ENCODE results near the gene ANP32A.

ANP32A gene

GRCh38 chr15:68797599-68798345 lies 22.9 kb downstream of the ANP32A start:
- DNase-seq (ENCODE audit: low read depth), result no peak

GRCh38 chr15:68797191-68797590 lies 23.5 kb downstream of the ANP32A start:
- no peak for DNase-seq (ENCODE audit: low read depth)

GRCh38 chr15:68796576-68796975 lies 24.1 kb downstream of the ANP32A start:
- DNase-seq (ENCODE audit: low read depth), result no peak

DNA sequence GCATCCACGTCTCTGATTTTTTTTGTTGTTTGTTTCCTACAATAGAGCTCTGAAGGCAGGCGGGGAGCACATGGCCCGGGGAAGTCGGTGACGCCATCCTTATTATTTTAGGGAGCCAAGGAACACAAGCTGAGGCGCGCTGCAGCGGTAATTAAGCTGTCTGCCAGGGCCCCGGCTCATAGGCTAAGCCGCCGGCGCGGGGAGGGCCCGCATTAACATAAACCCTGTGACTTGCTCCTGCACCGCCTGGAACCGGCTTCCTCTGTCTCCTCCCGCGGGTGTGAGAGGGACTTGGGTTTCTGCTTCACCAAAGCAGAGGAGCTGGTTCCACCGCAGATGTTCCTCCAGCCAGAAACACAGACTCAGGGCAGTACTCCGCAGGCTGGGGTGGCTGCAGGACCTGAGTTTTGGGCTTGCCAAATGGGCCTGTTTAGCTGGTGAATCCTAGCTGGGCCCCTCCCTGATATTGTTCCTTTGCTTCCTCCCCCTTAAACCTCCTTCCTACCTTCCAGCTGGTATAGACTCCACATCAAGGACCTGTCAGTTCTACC lies 25.3 kb downstream of the ANP32A start:
- peak; percentile 30 for DNase-seq (ENCODE audit: low read depth)

DNA sequence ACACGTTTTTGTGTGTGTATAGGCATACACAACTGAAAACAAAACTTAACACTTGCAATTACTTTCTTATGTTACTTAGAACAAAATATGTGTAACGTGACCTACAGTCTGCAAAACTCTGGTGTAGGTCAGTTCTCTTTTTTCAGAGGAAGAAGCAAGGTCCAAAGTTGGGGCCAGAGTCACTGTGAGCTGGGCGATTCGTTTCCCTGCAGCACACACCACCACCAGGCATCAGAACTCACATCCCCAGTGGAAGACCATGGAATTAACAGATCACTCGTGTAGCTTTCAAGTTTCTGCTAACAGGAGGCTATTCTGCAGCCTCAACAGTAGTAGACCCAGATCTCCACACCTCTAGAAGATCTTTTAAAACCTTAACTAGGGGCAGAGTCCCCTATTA lies 25.8 kb downstream of the ANP32A start:
- DNase-seq (ENCODE audit: low read depth), result no peak

- DNase-seq (ENCODE audit: low read depth), result no peak
These were observed 26.4 kb downstream of the ANP32A start for GRCh38 chr15:68794307-68794706.

DNA sequence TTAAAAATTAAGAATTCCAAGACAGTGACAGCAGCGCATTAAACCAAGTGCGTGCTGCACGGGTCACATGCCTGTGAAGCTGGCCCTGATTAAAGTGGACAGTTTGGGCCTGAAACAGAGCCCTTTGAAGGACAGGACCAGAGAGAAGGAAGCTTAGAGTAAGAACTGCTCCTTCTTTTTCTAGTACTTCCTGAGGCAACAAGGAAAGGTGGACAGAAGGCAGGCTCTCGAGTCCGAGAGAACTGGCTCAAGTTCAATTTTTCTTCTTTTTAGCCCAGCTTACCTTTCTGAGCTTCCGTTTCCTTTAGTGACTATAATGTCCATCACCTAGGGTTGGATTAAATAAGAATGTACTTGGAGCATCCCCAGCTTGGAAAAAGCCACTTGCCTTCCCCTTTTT lies 26.9 kb downstream of the ANP32A start:
- no peak for DNase-seq (ENCODE audit: low read depth)

DNA sequence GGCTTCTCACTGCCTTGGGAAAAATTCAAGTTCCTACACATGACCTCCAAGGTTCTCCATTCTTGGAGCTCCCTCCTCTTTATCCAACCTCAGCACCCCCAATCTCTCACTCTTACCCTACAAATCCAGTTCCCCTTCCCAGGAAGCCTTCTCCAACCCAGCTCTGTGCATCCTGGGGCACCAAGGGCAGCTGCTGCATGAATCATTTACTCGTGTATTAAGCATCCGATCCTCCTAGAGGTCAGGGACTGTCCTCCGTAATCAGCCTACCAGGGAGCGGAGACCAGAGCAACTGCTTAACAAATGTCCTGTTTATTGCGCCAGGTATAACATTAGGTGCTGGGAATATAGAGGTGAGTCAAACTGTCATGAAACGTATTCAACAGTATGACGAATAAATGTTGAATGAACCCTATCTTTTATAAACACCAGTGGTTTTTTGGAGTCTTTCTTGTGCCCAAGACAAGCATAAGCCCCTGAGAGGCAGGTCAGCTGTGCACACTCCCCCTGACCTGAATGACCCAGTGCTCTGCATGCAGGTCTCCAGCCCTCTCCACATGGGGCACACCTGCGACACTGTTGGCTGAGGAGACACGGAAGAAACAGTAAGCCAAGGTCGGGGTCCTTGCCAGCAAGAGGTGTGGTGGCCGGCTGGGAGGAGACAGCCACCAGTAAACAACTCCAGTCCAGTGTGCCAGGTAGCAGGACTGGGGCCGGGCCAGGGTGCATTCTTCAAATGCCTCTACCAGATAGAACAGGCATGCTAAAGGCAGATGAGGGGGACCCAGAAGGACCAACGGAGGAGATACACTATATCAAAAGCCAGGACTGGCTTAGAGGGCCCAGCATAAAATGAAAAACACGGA lies 27.6 kb downstream of the ANP32A start:
- no peak for DNase-seq (ENCODE audit: low read depth)

GRCh38 chr15:68791431-68792283 lies 29.0 kb downstream of the ANP32A start:
- peak; percentile 14 for DNase-seq (ENCODE audit: low read depth)

DNA sequence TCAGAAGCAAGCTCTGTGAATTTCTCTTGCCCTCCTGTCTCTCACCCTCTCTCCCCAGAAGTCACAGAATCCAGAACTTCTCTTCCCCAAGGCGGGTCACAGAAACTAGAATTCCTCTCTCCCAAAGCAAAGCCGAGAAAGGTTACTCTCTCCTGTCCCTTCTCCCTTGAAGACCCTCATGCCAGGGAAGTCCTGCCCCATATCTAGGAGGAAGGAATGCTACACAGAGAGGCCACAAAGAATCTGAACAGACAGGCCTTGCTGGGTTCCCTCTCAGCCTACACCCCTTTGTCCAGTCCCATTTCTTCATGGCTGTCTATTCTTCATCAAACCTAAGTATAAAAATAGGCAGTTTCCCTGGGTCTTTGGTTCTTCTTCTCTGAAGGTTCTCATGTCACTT lies 29.8 kb downstream of the ANP32A start:
- DNase-seq (ENCODE audit: low read depth), result no peak

GRCh38 chr15:68790242-68790575 lies 30.5 kb downstream of the ANP32A start:
- DNase-seq (ENCODE audit: low read depth), result no peak

- DNase-seq (ENCODE audit: low read depth), result no peak
These were observed 31.0 kb downstream of the ANP32A start for GRCh38 chr15:68789534-68790241.

GRCh38 chr15:68789091-68789490 lies 31.6 kb downstream of the ANP32A start:
- DNase-seq (ENCODE audit: low read depth), result no peak

- DNase-seq (ENCODE audit: low read depth), result no peak
These were observed 32.5 kb downstream of the ANP32A start for GRCh38 chr15:68788264-68788624.

DNA sequence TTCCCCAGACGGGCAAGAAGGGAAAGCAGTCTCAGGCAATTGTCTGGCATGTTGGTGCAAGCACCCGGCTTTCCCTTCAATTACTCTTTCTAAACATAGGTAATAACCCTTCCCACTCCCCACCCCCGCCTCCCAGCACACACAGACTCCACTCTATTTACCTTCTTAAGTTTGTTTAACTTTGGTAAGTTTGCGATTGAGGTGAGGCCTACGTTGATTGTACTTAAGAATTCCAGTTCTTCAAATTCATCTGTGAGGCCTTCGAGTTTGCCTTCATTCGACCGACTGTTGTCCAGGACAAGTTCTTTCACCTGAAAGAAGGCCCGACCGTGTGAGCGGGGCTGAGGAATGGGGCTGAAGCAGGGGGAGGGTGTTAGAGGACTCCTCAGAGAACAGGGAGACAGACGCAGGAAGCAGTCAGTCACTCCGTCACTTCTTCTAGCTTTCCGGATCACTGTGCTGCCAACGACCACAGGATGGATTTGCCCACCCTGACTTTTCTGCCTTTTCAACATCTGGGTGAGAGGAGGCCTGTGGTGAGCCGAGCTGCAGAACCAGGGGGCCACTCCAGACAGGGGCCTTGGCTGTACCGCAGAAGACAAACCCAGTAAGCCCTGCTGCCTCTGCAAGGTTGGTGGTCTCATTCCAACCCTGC lies 33.0 kb downstream of the ANP32A start:
- no peak for DNase-seq (ENCODE audit: low read depth)

GRCh38 chr15:68786753-68787152 lies 33.9 kb downstream of the ANP32A start:
- DNase-seq (ENCODE audit: low read depth), result no peak

- DNase-seq (ENCODE audit: low read depth), result no peak
These were observed 35.2 kb downstream of the ANP32A start for GRCh38 chr15:68785541-68785940.

GRCh38 chr15:68784206-68784605 lies 36.5 kb downstream of the ANP32A start:
- DNase-seq (ENCODE audit: low read depth), result no peak

- DNase-seq (ENCODE audit: low read depth), result peak; percentile 41
These were observed 37.3 kb downstream of the ANP32A start for GRCh38 chr15:68783226-68784058.

- DNase-seq (ENCODE audit: low read depth), result no peak
These were observed 38.0 kb downstream of the ANP32A start for GRCh38 chr15:68782589-68783161.

Data from stimulated activated CD8-positive, alpha-beta memory T cell treated with anti-CD3 and anti-CD28 coated beads, Interleukin-15, amount 100 ng/mL, for 1 hour (primary cell).